HEK293 (cell line): ENCODE results near the gene TCF12.

Experiments used
- CTCF ChIA-PET: fragments of 350-600 bp; formaldehyde crosslinking; extraction: SDS; loops from one replicate; lab custom pipeline; 2021; ENCODE audit warnings: antibody characterized with exemption; lab: Yijun Ruan, JAX
- POLR2A ChIA-PET: fragments of 300-600 bp; formaldehyde crosslinking; extraction: SDS; loops from one replicate; lab custom pipeline; 2020; ENCODE audit warnings: antibody characterized with exemption, inconsistent platforms; lab: Yijun Ruan, JAX
- H3K27ac ChIP-seq: fragments of 200-500 bp; sonication (Bioruptor generic); 2 replicates; pipeline ENCODE4 v1.5.1; 2014; ENCODE audit warnings: low read depth, low read length, control low read depth, inconsistent platforms; ENCODE audit errors: extremely low read depth
- H3K36me3 ChIP-seq, 2 experiments: fragments of 200-500 bp in 1 of 2; sonication (Bioruptor generic) in 1 of 2; 1 replicate in 1 of 2; 2 replicates in 1 of 2; pipeline ENCODE4 v1.5.1; 2014 to 2017; ENCODE audit warnings: inconsistent platforms in 2 of 2, low read length in 2 of 2; ENCODE audit not compliant: control insufficient read depth in 2 of 2, insufficient read depth in 1 of 2
- H3K4me1 ChIP-seq: fragments of 200-500 bp; sonication (Bioruptor generic); 2 replicates; pipeline ENCODE4 v1.5.1; 2014; ENCODE audit warnings: mild to moderate bottlenecking, low read length, inconsistent platforms; ENCODE audit not compliant: control insufficient read depth, insufficient read depth
- H3K4me3 ChIP-seq: 2 replicates; pipeline ENCODE4 v1.5.1; 2011; ENCODE audit warnings: low read depth, mild to moderate bottlenecking, control low read depth, low read length, moderate library complexity
- H3K9me3 ChIP-seq: fragments of 200-500 bp; sonication (Bioruptor generic); 2 replicates; pipeline ENCODE4 v1.5.1; 2014; ENCODE audit warnings: low read depth, low read length, inconsistent platforms; ENCODE audit not compliant: control insufficient read depth, insufficient read depth
- KLF7 ChIP-seq: fragments of 450-650 bp; formaldehyde crosslinking; IDR thresholded peaks from 2 replicates; pipeline ENCODE4 v1.5.1; 2016; ENCODE audit warnings: missing biosample characterization, missing genetic modification characterization, borderline replicate concordance
- TCF7L2 ChIP-seq: IDR thresholded peaks from 2 replicates; pipeline ENCODE4 v1.6.1; 2011; ENCODE audit warnings: low read depth, mild to moderate bottlenecking, inconsistent platforms, low read length, moderate library complexity, borderline replicate concordance
- ZFP41 ChIP-seq: fragments of 450-650 bp; formaldehyde crosslinking; IDR thresholded peaks from 2 replicates; pipeline ENCODE4 v1.5.1; 2016; ENCODE audit warnings: missing biosample characterization, missing genetic modification characterization, borderline replicate concordance
- ZIC2 ChIP-seq: fragments of 450-650 bp; formaldehyde crosslinking; IDR thresholded peaks from 2 replicates; pipeline ENCODE4 v1.5.1; 2016; ENCODE audit warnings: missing biosample characterization, missing genetic modification characterization
- ZNF132 ChIP-seq: fragments of 450-650 bp; formaldehyde crosslinking; IDR thresholded peaks from 2 replicates; pipeline ENCODE4 v1.5.1; 2017; ENCODE audit warnings: missing biosample characterization, missing genetic modification characterization, borderline replicate concordance
- ZNF133 ChIP-seq: fragments of 450-650 bp; formaldehyde crosslinking; IDR thresholded peaks from 2 replicates; pipeline ENCODE4 v1.5.1; 2016; ENCODE audit warnings: missing biosample characterization, missing genetic modification characterization
- ZNF302 ChIP-seq: fragments of 450-650 bp; formaldehyde crosslinking; IDR thresholded peaks from 2 replicates; pipeline ENCODE4 v1.5.1; 2016; ENCODE audit warnings: missing biosample characterization, missing genetic modification characterization, low read depth
- ZNF335 ChIP-seq: fragments of 450-650 bp; formaldehyde crosslinking; conservative IDR thresholded peaks from 2 replicates; pipeline ENCODE4 v1.5.1; 2016; ENCODE audit warnings: missing biosample characterization, missing genetic modification characterization
- ZNF341 ChIP-seq: fragments of 450-650 bp; formaldehyde crosslinking; IDR thresholded peaks from 2 replicates; pipeline ENCODE4; 2016; ENCODE audit warnings: low read depth, missing biosample characterization, missing genetic modification characterization
- ZNF404 ChIP-seq: fragments of 450-650 bp; formaldehyde crosslinking; IDR thresholded peaks from 2 replicates; pipeline ENCODE4 v1.5.1; 2017; ENCODE audit warnings: missing biosample characterization, missing genetic modification characterization
- ZNF654 ChIP-seq: fragments of 450-650 bp; formaldehyde crosslinking; IDR thresholded peaks from 2 replicates; pipeline ENCODE4 v1.5.1; 2016; ENCODE audit warnings: low read depth, missing biosample characterization, missing genetic modification characterization
- ZNF76 ChIP-seq: fragments of 450-650 bp; formaldehyde crosslinking; IDR thresholded peaks from 2 replicates; pipeline ENCODE4; 2016; ENCODE audit warnings: low read depth, missing biosample characterization, missing genetic modification characterization, borderline replicate concordance
- TF ChIP-seq, protein P1 (sequence below): fragments of 450-650 bp; formaldehyde crosslinking; conservative IDR thresholded peaks from 2 replicates; pipeline ENCODE4 v1.5.1; 2016; ENCODE audit warnings: low read depth, missing biosample characterization, missing genetic modification characterization
- TF ChIP-seq, protein P2 (sequence below): fragments of 450-650 bp; formaldehyde crosslinking; IDR thresholded peaks from 2 replicates; pipeline ENCODE4 v1.5.1; 2016; ENCODE audit warnings: missing biosample characterization, missing genetic modification characterization
- TF ChIP-seq, protein P3 (sequence below): fragments of 450-650 bp; formaldehyde crosslinking; IDR thresholded peaks from 2 replicates; pipeline ENCODE4 v1.5.1; 2016; ENCODE audit warnings: missing biosample characterization, missing genetic modification characterization
- TF ChIP-seq, protein P4 (sequence below): fragments of 450-650 bp; formaldehyde crosslinking; IDR thresholded peaks from 2 replicates; pipeline ENCODE4 v1.5.1; 2016; ENCODE audit warnings: missing biosample characterization, missing genetic modification characterization
- TF ChIP-seq, protein P5 (sequence below): fragments of 450-650 bp; formaldehyde crosslinking; IDR thresholded peaks from 2 replicates; pipeline ENCODE4 v1.5.1; 2017; ENCODE audit warnings: missing biosample characterization, mild to moderate bottlenecking, missing genetic modification characterization, moderate library complexity
- TF ChIP-seq, protein P6 (sequence below): fragments of 450-650 bp; formaldehyde crosslinking; IDR thresholded peaks from 2 replicates; pipeline ENCODE4 v1.5.1; 2017; ENCODE audit warnings: missing biosample characterization, missing genetic modification characterization

The TCF12 gene

DNA sequence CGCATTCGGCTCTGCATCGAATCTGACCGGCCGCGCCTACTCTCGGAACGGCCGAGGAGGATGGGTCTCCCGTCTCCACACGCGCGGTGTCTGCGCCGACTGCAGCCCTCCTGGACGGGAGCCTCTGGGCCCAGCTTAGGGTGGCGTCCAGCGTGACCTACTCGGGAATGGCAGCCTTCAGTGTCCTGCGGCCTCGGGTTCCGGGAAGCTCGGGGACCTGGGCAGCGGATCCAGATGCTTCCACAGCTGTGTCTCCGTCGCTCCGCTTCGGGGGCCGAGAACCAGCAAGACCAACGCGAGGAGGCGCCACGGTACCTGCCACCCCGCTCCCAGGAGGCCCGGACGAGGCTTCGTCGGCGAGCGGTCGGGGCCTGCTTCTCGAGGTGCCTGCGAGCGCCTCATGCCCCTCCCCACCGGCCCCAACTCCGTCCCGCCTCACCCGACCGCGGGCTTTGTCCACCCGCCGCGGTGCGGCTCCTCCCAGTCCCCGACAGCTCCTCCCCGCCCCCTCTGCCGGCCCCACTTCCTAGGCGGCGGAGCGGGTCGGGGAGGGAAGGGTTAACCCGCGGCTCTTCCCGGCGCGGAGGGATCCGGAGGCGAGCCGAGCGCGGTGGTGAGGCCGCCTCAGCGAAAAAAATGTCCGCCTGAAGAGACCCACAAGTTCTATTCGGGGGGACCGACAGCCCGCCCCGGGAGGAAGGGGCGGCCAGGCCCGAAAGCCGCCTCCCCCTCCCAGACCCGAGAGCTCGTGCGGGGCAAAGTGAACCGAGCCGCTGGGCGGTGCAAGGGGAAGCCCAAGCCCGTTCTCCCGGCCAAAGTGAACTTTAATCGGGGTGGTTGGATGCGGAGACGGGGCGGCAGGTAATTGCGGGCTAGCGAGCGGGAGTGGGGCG is at the start of gene TCF12 (continued):
- TF ChIP-seq, protein P1, sequence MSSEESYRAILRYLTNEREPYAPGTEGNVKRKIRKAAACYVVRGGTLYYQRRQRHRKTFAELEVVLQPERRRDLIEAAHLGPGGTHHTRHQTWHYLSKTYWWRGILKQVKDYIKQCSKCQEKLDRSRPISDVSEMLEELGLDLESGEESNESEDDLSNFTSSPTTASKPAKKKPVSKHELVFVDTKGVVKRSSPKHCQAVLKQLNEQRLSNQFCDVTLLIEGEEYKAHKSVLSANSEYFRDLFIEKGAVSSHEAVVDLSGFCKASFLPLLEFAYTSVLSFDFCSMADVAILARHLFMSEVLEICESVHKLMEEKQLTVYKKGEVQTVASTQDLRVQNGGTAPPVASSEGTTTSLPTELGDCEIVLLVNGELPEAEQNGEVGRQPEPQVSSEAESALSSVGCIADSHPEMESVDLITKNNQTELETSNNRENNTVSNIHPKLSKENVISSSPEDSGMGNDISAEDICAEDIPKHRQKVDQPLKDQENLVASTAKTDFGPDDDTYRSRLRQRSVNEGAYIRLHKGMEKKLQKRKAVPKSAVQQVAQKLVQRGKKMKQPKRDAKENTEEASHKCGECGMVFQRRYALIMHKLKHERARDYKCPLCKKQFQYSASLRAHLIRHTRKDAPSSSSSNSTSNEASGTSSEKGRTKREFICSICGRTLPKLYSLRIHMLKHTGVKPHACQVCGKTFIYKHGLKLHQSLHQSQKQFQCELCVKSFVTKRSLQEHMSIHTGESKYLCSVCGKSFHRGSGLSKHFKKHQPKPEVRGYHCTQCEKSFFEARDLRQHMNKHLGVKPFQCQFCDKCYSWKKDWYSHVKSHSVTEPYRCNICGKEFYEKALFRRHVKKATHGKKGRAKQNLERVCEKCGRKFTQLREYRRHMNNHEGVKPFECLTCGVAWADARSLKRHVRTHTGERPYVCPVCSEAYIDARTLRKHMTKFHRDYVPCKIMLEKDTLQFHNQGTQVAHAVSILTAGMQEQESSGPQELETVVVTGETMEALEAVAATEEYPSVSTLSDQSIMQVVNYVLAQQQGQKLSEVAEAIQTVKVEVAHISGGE (tag by site-specific recombination): peak; percentile 73
- peak; percentile 40; the same call in 1 of the 2 replicates for TF ChIP-seq ZIC2 (tag by site-specific recombination)
- TF ChIP-seq, protein P2, sequence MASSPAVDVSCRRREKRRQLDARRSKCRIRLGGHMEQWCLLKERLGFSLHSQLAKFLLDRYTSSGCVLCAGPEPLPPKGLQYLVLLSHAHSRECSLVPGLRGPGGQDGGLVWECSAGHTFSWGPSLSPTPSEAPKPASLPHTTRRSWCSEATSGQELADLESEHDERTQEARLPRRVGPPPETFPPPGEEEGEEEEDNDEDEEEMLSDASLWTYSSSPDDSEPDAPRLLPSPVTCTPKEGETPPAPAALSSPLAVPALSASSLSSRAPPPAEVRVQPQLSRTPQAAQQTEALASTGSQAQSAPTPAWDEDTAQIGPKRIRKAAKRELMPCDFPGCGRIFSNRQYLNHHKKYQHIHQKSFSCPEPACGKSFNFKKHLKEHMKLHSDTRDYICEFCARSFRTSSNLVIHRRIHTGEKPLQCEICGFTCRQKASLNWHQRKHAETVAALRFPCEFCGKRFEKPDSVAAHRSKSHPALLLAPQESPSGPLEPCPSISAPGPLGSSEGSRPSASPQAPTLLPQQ: peak; percentile 95
- TF ChIP-seq, protein P3, sequence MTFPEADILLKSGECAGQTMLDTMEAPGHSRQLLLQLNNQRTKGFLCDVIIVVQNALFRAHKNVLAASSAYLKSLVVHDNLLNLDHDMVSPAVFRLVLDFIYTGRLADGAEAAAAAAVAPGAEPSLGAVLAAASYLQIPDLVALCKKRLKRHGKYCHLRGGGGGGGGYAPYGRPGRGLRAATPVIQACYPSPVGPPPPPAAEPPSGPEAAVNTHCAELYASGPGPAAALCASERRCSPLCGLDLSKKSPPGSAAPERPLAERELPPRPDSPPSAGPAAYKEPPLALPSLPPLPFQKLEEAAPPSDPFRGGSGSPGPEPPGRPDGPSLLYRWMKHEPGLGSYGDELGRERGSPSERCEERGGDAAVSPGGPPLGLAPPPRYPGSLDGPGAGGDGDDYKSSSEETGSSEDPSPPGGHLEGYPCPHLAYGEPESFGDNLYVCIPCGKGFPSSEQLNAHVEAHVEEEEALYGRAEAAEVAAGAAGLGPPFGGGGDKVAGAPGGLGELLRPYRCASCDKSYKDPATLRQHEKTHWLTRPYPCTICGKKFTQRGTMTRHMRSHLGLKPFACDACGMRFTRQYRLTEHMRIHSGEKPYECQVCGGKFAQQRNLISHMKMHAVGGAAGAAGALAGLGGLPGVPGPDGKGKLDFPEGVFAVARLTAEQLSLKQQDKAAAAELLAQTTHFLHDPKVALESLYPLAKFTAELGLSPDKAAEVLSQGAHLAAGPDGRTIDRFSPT (tag by site-specific recombination): no peak
- TF ChIP-seq, protein P4, sequence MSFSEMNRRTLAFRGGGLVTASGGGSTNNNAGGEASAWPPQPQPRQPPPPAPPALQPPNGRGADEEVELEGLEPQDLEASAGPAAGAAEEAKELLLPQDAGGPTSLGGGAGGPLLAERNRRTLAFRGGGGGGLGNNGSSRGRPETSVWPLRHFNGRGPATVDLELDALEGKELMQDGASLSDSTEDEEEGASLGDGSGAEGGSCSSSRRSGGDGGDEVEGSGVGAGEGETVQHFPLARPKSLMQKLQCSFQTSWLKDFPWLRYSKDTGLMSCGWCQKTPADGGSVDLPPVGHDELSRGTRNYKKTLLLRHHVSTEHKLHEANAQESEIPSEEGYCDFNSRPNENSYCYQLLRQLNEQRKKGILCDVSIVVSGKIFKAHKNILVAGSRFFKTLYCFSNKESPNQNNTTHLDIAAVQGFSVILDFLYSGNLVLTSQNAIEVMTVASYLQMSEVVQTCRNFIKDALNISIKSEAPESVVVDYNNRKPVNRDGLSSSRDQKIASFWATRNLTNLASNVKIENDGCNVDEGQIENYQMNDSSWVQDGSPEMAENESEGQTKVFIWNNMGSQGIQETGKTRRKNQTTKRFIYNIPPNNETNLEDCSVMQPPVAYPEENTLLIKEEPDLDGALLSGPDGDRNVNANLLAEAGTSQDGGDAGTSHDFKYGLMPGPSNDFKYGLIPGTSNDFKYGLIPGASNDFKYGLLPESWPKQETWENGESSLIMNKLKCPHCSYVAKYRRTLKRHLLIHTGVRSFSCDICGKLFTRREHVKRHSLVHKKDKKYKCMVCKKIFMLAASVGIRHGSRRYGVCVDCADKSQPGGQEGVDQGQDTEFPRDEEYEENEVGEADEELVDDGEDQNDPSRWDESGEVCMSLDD (tag by site-specific recombination): peak; percentile 94

DNA sequence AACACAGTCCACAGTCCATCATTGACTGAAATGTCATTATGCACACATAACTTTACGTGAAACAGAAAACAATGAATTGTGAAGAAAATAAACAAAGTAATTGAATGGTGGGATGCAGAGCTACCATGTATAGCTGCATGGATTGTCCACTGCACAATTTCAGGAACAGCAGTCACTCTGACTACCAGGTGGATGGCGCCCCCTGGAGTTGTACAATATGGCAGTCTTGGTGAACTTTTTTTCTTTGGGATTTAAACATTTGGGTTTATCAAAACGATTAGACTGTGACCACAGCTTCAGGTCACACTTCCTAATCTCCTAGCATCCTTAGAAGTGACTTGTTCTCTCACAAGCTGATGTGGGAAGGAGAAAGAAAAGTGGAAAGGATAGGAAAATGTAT is 48.9 kb upstream of the TCF12 start:
- TF ChIP-seq ZNF335 (tag by site-specific recombination) (no peak), ZNF654 (tag by site-specific recombination) (peak; percentile 8; the same call in 1 of the 2 replicates)
- Histone ChIP-seq H3K9me3 (no peaks in the 10 kb centered on the region), H3K4me3 (no peak overlapping the region), H3K27ac (no peak overlapping the region), H3K4me1 (no peaks in the 10 kb centered on the region), H3K36me3 (no peaks in the 10 kb centered on the region)
- POLR2A ChIA-PET: no interaction called here
- CTCF ChIA-PET: interaction anchor here (0.6 to 2.0 kb wide), 13 partner anchors 9 to 399 kb away, joined by 3 to 19 read pairs (median 4); no protein-coding TSS in a partner anchor

DNA sequence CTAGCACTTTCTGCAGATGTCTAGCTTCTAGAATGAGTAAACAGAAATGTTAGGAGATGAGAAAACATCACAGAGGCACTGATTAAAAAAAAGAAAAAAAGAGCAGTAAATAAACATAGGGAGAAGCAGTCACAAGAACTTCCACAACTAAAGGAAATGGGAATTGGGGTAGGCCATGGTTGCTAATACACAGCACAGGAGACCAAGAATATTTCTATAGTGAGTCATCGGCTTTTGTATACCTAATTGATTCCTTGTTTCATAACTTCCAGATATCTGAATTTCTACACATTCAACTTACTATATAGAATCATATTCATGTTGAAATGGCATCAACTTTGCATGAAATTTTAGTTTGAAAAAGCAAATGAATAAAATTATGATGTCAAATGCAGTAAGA is 47.3 kb upstream of the TCF12 start:
- H3K27ac ChIP-seq: no peak overlapping the region
- no peak overlapping the region for H3K4me3 ChIP-seq
- H3K36me3 ChIP-seq: no peaks in the 10 kb centered on the region
- POLR2A ChIA-PET: no interaction called here
- no peaks in the 10 kb centered on the region for H3K9me3 ChIP-seq
- H3K4me1 ChIP-seq: no peaks in the 10 kb centered on the region
- CTCF ChIA-PET: interaction anchor here (0.7 kb wide), 1 partner anchor 44 kb away, joined by 3 read pairs; no protein-coding TSS in a partner anchor
- TF ChIP-seq TCF7L2 (no peak), ZNF341 (tag by site-specific recombination) (no peak), ZNF302 (tag by site-specific recombination) (no peak), KLF7 (tag by site-specific recombination) (no peak), ZNF76 (no peak), ZFP41 (tag by site-specific recombination) (no peak), ZNF132 (no peak), ZNF404 (tag by site-specific recombination) (no peak), ZNF133 (no peak)
- TF ChIP-seq, protein P5, sequence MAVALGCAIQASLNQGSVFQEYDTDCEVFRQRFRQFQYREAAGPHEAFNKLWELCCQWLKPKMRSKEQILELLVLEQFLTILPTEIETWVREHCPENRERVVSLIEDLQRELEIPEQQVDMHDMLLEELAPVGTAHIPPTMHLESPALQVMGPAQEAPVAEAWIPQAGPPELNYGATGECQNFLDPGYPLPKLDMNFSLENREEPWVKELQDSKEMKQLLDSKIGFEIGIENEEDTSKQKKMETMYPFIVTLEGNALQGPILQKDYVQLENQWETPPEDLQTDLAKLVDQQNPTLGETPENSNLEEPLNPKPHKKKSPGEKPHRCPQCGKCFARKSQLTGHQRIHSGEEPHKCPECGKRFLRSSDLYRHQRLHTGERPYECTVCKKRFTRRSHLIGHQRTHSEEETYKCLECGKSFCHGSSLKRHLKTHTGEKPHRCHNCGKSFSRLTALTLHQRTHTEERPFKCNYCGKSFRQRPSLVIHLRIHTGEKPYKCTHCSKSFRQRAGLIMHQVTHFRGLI (tag by site-specific recombination): no peak
- TF ChIP-seq, protein P6, sequence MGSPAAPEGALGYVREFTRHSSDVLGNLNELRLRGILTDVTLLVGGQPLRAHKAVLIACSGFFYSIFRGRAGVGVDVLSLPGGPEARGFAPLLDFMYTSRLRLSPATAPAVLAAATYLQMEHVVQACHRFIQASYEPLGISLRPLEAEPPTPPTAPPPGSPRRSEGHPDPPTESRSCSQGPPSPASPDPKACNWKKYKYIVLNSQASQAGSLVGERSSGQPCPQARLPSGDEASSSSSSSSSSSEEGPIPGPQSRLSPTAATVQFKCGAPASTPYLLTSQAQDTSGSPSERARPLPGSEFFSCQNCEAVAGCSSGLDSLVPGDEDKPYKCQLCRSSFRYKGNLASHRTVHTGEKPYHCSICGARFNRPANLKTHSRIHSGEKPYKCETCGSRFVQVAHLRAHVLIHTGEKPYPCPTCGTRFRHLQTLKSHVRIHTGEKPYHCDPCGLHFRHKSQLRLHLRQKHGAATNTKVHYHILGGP (tag by site-specific recombination): no peak
